GM03348 (cell line): Measurements from ENCODE around the gene SOCS7.

Source experiments
- DNase-seq: peaks from one replicate; pipeline ENCODE4 v3.0.0; 2012; ENCODE audit warnings: low spot score

The SOCS7 gene

DNA sequence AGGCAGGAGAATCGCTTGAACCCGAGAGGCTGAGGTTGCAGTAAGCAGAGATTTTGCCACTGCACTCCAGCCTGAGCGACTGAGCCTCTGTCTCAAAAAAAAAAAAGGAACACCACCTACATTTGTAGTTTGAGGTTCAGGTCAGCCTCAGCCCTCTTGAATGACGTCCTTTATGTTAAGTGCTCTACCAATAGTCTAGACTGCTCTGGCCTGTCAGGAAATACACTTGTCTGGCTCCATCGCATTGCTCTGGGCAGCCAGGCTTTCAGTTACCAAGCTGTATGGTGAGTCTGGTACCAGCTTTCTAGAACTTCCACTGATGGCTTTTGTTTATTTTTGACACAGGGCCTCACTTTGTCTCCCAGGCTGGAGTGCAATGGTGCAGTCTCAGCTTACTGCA lies 11.4 kb downstream of the SOCS7 start:
- no peak for DNase-seq

- DNase-seq: no peak
Observed at GRCh38 chr17:38364741-38365140, 13.1 kb downstream of the SOCS7 start.

- no peak for DNase-seq
Observed at GRCh38 chr17:38369124-38369886, 17.7 kb downstream of the SOCS7 start.

DNA sequence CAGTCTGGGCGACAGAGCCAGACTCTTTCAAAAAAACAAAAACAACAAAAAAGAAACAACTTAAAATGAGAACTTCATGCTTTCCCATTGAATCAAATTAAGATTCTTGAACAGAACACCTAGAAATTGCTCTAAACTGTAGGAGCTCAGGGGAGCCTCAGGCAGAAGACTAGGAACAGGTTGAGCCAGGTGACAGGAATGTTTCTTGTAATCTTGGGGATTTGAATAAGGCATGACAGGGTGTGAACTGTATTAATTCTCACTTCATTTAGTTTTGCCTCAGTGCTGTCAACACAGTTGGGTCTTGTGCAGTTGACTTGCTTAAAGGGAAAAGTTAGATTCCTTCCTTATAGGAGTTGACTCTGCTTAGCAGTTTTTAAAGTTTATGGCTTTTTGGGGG lies 27.8 kb downstream of the SOCS7 start:
- no peak for DNase-seq

DNA sequence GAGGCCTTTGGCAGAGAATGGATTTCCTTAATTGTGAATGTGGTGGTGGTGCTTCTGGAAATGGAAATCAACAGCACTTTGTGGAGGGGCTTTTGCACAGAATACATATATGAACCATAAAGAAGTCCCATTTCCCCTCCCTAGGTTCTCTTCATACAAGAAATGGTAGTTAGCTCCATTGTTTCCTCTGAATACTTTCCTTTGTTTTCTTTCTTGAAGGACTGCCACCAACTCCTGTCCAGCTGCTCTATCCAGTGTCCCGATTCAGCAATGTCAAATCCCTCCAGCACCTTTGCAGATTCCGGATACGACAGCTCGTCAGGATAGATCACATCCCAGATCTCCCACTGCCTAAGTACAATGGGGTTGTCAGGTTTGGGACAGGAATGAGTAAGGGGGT lies 43.4 kb downstream of the SOCS7 start:
- no peak for DNase-seq

- no peak for DNase-seq
Observed at GRCh38 chr17:38397227-38397626, 45.6 kb downstream of the SOCS7 start.

DNA sequence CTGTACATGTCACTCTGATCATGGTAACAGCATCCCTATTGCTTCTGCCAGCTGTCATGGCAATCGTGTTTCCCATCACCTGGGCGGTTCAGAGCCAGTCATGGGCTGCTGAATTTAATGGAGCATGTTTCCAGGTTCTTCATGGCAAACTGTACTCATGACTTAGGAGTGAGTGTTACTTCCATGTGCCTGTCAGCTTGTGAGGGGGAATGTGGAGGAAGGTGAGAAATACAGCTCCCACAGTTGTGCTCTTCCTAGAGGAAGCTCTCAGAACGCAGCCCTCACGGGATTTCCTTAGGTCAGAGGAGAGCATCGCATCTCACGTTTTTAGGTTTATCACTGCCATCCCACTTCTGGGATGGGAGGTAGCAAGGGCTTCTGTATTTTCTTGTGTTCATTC lies 48.6 kb downstream of the SOCS7 start:
- DNase-seq: no peak

DNA sequence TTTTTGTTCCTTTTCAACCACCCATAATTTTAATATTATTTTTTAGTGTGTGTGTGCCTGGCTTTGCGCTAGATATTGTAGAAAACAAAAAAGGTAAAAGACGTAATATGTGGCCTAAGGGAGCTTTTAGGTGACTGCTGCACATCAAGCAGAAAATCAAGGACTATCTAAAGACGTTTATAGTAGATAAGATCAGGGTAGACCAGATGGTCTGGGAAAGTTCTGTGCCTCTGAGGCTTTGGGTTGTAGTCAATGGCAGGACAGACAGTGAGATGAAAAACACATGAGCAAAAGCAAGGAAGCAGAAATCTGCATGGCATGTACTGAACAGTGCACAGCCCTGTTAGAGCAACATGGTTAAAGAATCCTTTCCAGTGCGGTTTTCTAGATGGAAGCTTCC lies 49.8 kb downstream of the SOCS7 start:
- DNase-seq: no peak

DNA sequence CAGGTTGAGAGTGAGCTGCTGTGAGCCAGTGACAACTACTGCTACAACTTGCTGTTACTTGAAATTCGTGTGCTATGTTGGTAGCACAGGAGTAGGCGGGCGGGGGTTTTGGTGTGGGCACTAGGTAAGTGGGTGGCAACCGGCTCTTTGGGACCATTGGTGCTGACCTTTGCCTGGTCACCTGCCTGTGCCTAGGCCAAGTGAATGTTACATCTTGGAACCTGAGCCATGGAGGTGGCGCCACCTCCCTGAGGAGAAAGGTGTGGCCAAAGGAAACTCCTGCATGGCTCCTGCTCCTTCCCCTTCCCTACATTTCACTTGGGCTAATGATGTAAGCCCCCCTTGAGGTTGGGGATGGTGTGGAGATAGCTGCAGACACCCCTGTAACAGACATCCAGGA lies 51.3 kb downstream of the SOCS7 start:
- DNase-seq: no peak

- peak; percentile 39 for DNase-seq
Observed at GRCh38 chr17:38403491-38403890, 51.8 kb downstream of the SOCS7 start.

DNA sequence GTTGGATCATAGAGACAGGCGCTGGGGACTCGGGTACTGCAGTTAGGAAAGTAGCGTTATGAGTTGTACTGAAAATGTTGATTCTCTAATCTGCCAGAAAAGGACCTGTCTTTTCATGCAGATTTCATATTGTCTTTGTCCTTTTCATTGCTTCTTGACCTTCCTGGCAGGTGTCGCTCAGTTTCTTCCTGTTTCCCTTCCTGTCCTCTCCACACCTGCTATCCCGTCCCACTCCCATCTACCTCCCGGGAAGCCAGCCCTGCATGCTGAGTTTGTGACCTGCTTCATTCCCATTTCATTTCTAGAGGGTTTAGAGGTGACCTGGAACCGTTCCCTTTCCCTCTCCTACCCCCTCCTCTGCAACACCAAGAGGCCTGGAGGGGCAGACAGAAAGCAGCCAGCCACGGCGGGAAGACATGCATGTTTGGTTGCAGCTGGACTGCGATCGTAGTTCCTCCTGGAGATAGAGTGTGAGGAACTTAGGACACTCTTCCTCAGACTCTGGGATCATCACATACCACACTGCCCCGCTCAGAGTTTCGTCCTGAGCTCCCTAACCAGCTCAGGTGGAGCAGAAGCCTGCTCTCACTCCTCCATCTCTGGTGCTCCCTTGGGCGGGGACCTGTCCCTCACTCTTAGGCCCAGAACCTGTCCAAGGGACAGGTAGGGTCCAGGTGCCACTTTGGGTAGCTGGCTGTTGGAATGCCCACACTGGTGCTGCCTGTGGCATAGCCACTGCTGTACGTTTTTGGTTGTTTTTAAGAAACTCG lies 52.7 kb downstream of the SOCS7 start:
- no peak for DNase-seq

DNA sequence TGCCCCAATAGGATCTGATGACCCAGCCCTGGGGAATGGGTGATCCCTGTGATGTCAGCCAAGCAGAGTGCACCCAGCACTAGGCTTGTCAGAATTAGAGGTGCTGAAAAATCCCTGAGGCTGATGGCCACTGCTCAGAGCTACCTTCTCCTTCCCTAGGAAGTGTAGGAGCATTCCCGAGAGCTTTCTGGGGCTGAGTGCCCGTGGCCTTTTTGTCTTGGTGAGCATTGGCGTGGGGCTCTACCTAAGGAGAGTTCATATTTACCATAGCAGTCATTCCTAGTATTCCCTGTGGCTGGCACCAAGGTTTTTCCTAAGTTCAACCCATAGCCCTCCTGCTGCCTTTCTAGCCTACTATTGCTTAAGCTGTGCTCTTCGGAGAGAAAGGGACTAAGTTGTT lies 54.0 kb downstream of the SOCS7 start:
- DNase-seq: no peak

DNA sequence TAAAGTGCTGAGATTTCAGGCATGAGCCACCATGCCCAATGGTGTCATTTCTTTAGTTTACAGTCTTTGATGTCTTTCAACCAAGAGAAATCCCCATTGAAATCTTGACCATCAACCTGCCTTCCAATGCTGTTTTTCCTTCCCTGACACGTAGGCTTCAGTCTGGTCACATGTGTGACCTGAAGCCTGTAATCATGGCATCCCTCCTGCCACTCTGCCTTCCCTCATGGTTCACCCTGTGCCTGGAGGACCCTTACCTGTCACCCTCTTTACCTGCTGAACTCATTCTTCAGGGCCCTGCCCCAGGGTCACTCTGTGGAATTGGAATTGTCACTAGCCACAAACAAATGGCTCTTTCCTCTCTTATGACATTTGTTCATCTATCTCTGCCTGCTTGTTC lies 58.6 kb downstream of the SOCS7 start:
- DNase-seq: no peak

- peak; percentile 85 for DNase-seq
Observed at GRCh38 chr17:38415250-38416194, 63.9 kb downstream of the SOCS7 start.

DNA sequence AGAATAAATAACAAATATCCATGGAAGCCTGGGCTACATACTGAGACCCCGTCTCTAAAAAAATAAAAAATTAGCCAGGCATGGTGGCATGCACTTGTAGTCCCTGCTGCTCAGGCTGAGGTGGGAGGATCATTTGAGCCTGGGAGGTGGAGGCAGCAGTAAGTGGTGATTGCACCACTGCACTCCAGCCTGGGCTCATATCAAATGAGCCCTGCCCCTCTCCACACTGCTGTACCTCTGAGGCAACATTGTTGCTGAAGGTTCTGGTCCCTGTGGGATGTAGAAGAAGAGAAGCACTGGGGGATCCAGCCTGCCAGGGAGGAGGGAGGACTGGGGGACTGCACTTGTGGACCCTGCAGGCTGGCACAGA lies 65.2 kb downstream of the SOCS7 start:
- no peak for DNase-seq

DNA sequence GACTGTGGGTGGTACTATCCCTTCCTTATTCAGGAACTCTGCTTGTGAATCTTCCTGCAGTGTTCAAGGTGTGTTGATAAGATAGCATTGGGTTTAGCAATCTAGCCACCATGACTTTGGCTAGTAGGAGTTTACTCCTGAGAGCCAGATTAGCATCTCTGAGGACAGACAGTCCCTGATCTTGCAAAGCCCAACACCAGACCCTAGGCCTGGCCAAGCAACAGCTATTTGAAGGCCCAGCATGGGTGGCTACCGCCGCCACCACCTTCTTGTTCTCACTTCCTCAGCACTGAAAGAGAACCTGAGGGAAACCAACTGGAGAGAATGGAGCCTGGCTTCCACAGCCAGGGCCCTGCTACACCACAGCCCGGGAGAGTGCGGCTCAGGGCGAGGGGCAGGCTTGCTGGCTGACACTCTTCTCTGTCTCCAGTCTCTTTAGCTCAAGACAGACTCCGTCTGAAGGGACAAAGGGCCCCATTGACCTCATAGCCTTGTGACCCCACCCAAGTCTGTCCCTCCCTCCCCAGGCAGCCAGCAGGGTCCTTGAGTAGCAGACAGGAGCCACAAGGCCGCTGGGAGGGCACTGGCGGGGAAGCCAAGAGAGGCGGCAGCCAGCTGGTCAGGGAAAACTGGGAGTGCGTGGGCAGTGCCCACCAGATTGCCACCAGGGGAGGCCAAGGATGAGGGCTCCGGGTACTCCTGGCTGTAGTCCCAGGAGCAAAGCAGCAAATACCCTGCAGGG lies 65.7 kb downstream of the SOCS7 start:
- no peak for DNase-seq

GRCh38 chr17:38418062-38418692 lies 66.5 kb downstream of the SOCS7 start:
- DNase-seq: no peak

DNA sequence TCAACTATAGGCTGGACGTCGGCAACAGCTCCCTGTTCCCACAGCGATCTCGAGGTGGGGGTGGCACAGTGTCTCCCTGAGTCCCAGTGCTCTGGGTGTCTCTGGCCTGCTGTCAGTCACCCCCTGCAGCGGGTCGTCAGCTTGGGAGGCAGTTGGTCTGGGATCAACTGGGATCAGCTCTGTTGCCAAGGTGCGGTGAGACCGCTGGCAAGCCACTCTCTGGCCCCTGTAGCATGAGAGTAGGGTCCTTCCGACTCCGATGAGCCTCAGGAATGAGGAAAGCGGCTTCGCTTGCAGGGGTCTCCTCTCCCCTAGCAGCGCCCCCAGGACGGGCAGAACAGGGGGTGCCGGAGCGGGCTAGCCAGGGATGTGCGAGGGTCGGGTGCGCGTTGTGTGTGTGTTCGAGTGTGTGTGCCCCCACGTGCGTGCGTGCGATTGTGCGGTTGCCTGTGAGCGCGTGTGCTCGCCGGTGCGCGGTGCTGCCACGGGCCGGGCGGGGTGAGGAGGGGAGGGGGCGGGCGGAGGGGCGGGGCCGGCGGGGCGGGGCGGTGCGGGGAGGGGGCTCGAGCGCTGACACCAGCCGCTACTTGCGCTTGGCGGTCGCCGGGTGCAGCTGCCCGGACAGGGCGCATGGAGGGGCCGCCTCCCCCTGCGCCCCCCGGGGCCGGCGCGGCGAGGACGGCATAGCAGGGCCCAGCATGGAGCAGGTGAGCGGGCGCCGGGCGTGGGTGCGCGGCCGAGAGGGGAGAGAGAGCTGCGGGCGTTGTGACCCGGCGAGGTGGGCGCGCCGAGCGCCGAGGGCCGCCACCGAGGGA lies 67.3 kb downstream of the SOCS7 start:
- no peak for DNase-seq

DNA sequence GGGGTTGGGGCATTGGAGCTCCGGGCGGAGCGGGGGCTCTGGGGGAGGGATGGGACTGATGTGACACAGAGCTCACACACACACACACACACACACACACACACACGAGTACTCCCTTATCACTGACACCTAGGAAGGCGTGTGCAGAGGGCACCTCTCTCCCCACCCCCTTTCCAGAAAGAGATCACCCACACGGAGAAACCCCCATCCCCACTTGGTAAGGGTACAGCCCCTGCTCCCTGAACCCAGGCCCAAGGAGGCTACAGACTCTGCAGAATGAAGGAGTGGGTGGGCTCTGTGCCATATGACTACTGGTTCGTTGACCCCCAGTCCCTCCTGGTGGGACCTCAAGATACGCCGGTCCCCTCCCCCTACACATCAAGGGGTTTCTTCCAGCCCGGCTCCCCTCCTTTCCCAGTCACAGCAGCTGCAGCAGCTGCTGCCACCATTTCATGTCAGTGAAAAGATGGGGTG lies 67.9 kb downstream of the SOCS7 start:
- DNase-seq: no peak

- DNase-seq: no peak
Observed at GRCh38 chr17:38420518-38420917, 68.9 kb downstream of the SOCS7 start.
